HG02973 (cell line): Measurements from ENCODE around the gene VWA5A.
"Not testable (repeated sequence)": the region's sequence is repeated elsewhere in the genome, so short reads cannot be mapped to it uniquely, and the experiment has no call there.

Experiments
- ATAC-seq: cut with Tn5 transposase; IDR thresholded peaks from one replicate; pipeline ENCODE4 v1.9.1; 2021; ENCODE audit warnings: moderate library complexity; ENCODE audit not compliant: unreplicated experiment

Gene VWA5A

GRCh38 chr11:124167826-124168231, 52.6 kb downstream of the VWA5A start:
- ATAC-seq: no peak

DNA sequence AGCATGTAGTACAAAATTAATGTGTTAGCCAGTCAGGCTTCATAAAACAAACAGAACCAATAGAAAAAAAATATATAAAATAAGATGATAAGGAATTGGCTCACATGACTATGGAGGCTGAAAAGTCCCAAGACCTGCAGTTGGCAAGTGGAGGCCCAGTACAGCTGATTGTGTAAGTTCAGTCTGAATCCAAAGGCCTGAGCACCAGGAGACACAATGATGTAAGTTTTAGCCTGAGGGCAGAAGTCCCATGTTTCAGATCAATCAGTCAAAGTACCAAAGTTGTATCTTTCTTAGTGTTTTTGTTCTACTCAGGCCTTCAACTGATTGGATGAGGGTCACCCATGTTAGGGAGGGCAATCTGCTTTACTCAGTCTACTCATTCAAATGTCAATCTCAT, 53.5 kb downstream of the VWA5A start:
- no peak for ATAC-seq

DNA sequence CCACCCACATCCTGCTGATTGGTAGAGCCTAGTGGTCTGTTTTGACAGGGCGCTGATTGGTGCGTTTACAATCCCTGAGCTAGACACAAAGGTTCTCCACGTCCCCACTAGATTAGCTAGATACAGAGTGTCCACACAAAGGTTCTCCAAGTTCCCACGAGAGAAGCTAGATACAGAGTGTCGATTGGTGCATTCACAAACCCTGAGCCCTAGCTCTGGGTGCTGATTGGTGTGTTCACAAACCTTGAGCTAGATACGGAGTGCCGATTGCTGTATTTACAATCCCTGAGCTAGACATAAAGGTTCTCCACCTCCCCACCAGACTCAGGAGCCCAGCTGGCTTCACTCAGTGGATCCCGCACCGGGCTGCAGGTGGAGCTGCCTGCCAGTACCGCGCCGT, 55.1 kb downstream of the VWA5A start:
- ATAC-seq: not testable (repeated sequence)

- ATAC-seq: no peak
Observed at GRCh38 chr11:124170801-124171586, 55.7 kb downstream of the VWA5A start.

- no peak for ATAC-seq
Observed at GRCh38 chr11:124172101-124172500, 56.9 kb downstream of the VWA5A start.

DNA sequence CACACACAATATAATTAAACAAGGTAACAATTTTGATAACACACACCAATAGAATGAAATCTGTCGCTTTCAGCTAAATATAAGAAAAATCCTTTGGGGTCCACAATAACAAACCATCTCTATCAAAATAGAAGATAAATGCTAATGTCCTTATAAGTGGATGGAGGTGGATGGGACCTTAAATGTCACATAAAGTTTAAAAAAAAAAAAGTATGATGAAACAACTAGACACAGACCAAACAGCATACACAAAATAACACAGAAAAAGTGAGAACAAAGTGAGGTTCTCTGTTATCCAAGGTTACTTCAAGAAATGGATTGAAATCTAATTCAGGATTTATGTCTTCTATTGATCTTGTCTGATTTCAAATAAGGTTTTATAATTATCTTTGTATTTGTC, 57.3 kb downstream of the VWA5A start:
- no peak for ATAC-seq

- ATAC-seq: peak; percentile 54
Observed at GRCh38 chr11:124174001-124174583, 58.8 kb downstream of the VWA5A start.

DNA sequence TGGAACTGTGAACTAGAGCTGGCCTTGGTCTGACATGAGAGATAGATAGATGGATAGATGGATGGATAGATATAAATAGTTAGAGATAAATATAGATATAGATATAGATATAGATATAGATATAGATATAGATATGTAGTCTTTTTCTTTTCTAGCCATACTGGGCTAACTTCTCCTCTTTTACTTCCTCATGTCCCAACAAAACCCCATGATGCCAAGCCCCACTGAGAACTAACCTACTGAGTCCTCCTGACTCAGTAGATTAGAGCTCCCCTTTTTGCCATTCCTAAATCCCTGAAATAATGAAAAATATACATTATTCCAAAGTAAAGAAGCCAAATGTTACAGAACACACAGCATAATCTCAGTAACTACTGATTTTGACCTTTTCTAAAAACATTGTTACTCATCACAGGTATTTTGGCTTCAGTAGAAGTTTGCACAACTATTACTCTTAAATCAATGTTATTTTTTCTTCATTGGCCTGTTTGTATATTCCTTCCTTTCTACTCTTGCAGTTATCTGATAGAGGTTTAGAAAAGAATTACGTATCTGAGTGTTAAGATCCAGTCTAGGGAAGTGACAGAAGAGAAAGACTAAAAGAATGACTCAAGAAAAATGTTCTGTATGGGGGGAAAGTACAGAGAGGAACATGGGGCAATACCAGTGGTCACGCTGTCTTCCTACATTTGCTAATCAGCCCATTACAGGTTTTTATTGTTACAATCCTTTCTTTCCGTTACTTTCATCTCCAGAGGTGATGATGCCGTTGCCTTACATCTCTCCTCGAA, 61.9 kb downstream of the VWA5A start:
- peak; percentile 62 for ATAC-seq

GRCh38 chr11:124179310-124179709, 64.1 kb downstream of the VWA5A start:
- no peak for ATAC-seq

- ATAC-seq: no peak
Observed at GRCh38 chr11:124183068-124183467, 67.8 kb downstream of the VWA5A start, which contains the start of gene OR10D3. Gene OR10D3 (plus strand): TSS chr11:124183345. CDS start chr11:124185270, 1,925 bp downstream.

DNA sequence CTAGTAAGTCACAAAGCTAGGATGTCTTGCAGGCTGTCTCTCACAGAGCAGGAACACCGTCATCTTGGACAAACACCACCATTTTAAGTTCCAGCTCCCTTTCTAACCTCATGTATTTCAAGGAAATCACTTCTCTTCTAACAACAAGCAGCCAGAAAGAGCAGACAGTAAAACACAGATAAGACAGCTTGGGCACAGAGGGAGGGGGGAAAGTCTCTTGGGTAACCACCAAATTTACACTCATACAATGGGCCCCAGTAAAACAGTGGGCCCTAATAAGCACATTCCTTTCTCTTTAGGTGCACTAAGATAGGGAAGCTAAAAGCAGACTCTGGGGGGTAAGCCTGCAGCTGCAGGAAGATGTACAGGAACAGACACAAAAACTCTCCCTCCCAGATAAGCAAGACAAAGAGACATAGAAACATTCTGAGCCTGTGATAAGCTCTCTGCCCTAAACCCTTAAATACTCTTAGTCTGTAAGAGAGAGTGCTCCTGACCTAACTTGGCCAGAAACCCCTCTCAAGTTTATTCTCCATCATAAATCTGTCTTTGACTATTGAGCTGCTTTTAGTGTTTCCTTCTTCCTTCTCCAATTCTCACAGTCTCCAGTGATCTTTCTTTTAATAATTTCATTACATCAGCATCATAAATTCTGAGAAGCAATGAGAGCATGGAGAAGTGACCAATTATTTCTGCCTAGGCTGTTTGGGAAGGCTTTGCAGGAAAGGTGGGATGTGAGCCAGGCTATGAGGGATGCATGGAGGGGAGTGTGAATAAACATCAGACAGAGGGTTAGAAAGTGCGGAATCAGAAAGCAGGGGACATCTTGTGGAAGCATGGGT, 75.3 kb downstream of the VWA5A start:
- no peak for ATAC-seq

GRCh38 chr11:124193221-124194010, 78.2 kb downstream of the VWA5A start:
- ATAC-seq: peak; percentile 62

- no peak for ATAC-seq
Observed at GRCh38 chr11:124194293-124195188, 79.3 kb downstream of the VWA5A start.

GRCh38 chr11:124195189-124195734, 80.0 kb downstream of the VWA5A start:
- ATAC-seq: peak; percentile 78
